Calu3 (cell line): ENCODE measurements around the gene PNKD. TPM values are rescaled to one million over a fixed set of nuclear protein-coding genes. Genes with fewer than 3 reads are reported as not detected.
"Not testable (repeated sequence)": the region's sequence is repeated elsewhere in the genome, so short reads cannot be mapped to it uniquely, and the experiment has no call there.

Experiments
- BruUV-seq: library from RNA; stranded (reverse); fragments of 400-500 nt; replicated peaks from 2 replicates; lab custom pipeline; 2021; lab: Mats Ljungman, UMichigan
- CTCF ChIA-PET: fragments of 300-600 bp; sonication (Branson Sonifier 250); formaldehyde crosslinking; loops from one replicate; lab custom pipeline; 2022; ENCODE audit warnings: antibody characterized with exemption; lab: Charles Lee
- DNase-seq: peaks from one replicate; pipeline ENCODE4 v3.0.0; 2022
- H3K27ac Mint-ChIP-seq: one replicate; pipeline ENCODE4 v1.8.0; 2022; ENCODE audit warnings: mixed read lengths; ENCODE audit not compliant: unreplicated experiment
- H3K27me3 Mint-ChIP-seq: one replicate; pipeline ENCODE4 v1.8.0; 2022; ENCODE audit warnings: mixed read lengths; ENCODE audit not compliant: unreplicated experiment
- H3K36me3 Mint-ChIP-seq: one replicate; pipeline ENCODE4 v1.8.0; 2022; ENCODE audit warnings: mild to moderate bottlenecking, moderate library complexity, mixed read lengths; ENCODE audit not compliant: insufficient read depth, unreplicated experiment
- H3K4me1 Mint-ChIP-seq: one replicate; pipeline ENCODE4 v1.8.0; 2022; ENCODE audit warnings: mild to moderate bottlenecking, low read depth, mixed read lengths; ENCODE audit not compliant: unreplicated experiment
- H3K4me3 Mint-ChIP-seq: one replicate; pipeline ENCODE4 v1.8.0; 2022; ENCODE audit warnings: mild to moderate bottlenecking, low read depth, moderate library complexity, mixed read lengths; ENCODE audit not compliant: unreplicated experiment
- H3K9me3 Mint-ChIP-seq: one replicate; pipeline ENCODE4 v1.8.0; 2022; ENCODE audit warnings: low read depth, mixed read lengths; ENCODE audit not compliant: unreplicated experiment
- intact Hi-C: fragments of 100-400 bp; cut with micrococcal nuclease; formaldehyde crosslinking; loops from one replicate; pipeline ENCODE4 v1.10.0; 2022; ENCODE audit not compliant: unreplicated experiment
- total RNA-seq: library from RNA; stranded (reverse); gene quantifications from 2 replicates; pipeline ENCODE4 v1.2.3, GENCODE V29; 2022
- TF ChIP-seq, protein P1 (sequence below): fragments of 200-600 bp; IDR thresholded peaks from one replicate; pipeline ENCODE4 v1.8.0; 2022; ENCODE audit warnings: antibody characterized with exemption; ENCODE audit not compliant: unreplicated experiment

Gene PNKD
- total RNA-seq, 1 experiment from 2014 or later = 46.8 TPM

DNA sequence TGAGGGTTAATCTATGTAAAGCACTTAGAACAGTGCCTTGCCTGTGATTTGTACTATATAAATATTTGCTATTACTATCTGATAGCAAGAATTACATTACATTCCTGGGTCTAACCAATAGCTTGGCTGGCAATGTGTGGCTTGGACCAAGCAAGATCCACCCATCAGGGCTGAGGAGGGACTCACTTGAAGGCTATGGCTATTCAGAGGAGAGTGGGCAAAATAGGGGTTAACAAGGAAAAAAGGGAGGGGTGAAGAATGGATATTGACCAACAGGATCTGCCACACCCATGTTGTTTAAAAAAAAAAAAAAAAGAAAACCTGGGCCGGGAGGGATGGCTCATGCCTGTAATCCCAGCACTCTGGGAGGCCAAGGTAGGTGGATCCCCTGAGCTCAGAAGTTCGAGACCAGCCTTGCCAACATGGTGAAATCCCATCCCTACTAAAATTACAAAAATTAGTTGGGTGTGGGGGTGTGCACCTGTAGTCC is 42.0 kb downstream of the PNKD start:
- TF ChIP-seq, protein P1, sequence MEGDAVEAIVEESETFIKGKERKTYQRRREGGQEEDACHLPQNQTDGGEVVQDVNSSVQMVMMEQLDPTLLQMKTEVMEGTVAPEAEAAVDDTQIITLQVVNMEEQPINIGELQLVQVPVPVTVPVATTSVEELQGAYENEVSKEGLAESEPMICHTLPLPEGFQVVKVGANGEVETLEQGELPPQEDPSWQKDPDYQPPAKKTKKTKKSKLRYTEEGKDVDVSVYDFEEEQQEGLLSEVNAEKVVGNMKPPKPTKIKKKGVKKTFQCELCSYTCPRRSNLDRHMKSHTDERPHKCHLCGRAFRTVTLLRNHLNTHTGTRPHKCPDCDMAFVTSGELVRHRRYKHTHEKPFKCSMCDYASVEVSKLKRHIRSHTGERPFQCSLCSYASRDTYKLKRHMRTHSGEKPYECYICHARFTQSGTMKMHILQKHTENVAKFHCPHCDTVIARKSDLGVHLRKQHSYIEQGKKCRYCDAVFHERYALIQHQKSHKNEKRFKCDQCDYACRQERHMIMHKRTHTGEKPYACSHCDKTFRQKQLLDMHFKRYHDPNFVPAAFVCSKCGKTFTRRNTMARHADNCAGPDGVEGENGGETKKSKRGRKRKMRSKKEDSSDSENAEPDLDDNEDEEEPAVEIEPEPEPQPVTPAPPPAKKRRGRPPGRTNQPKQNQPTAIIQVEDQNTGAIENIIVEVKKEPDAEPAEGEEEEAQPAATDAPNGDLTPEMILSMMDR = no peak
- H3K27ac Mint-ChIP-seq = peak overlapping the region; percentile 85
- CTCF ChIA-PET = interaction anchor here (0.7 to 1.4 kb wide), 7 partner anchors 10 to 302 kb away, joined by 3 to 15 read pairs (median 3); partner anchors contain the start of gene CATIP
- no TSS peak for BruUV-seq
- H3K4me1 Mint-ChIP-seq = peaks cover 41% of the 10 kb centered on the region
- intact Hi-C loops = no loop called here
- no peaks in the 10 kb centered on the region for H3K27me3 Mint-ChIP-seq
- peak; percentile 66 for DNase-seq
- peak overlapping the region; percentile 18 for H3K4me3 Mint-ChIP-seq
- no peaks in the 10 kb centered on the region for H3K9me3 Mint-ChIP-seq
- H3K36me3 Mint-ChIP-seq = peaks cover 9% of the 10 kb centered on the region

DNA sequence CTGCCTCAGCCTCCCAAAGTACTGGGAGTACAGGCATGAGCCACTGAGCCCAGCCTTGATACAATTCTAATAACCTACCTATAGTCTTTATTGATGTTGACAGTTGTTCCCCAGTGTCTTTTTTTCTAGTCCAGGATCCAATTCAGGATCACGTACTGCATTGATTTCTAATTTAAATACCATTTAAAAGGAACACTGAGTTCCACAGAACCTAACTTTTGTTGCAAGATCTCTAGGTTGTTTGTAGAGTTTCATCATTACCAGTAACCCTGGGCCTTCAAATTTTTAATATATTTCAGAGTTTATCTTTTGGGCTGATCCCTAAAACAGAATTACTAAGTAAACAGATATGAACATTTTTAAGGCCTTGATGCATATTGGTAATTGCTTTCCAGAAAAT is 43.0 kb downstream of the PNKD start:
- intact Hi-C loops = no loop called here
- BruUV-seq = no TSS peak
- TF ChIP-seq, protein P1 = no peak
- Mint-ChIP-seq H3K36me3 (peaks cover 9% of the 10 kb centered on the region), H3K27ac (no peak overlapping the region), H3K27me3 (no peaks in the 10 kb centered on the region), H3K4me3 (no peak overlapping the region), H3K4me1 (peaks cover 47% of the 10 kb centered on the region), H3K9me3 (no peaks in the 10 kb centered on the region)
- DNase-seq = no peak
- CTCF ChIA-PET = no interaction called here

DNA sequence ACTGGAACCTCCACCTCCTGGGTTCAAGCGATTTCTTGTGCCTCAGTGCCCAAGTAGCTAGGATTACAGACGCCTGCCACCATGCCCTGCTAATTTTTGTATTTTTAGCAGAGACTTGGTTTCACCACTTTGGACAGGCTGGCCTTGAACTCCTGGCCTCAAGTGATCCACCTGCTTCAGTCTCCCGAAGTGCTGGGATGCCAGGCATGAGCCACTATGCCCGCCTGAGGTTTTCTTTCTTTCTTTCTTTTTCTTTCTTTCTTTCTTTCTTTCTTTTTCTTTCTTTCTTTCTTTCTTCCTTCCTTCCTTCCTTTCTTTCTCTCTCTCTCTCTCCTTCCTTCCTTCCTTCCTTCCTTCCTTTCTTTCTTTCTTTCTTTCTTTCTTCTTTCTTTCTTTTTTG is 44.4 kb downstream of the PNKD start:
- Mint-ChIP-seq H3K36me3 (peaks cover 11% of the 10 kb centered on the region), H3K4me1 (peaks cover 50% of the 10 kb centered on the region)
- DNase-seq, H3K27me3 Mint-ChIP-seq, H3K4me3 Mint-ChIP-seq, intact Hi-C loops, BruUV-seq, H3K27ac Mint-ChIP-seq, H3K9me3 Mint-ChIP-seq: not testable (repeated sequence)
- CTCF ChIA-PET = interaction anchor here (0.6 kb wide), 1 partner anchor 117 kb away, joined by 3 read pairs; no protein-coding TSS in a partner anchor

DNA sequence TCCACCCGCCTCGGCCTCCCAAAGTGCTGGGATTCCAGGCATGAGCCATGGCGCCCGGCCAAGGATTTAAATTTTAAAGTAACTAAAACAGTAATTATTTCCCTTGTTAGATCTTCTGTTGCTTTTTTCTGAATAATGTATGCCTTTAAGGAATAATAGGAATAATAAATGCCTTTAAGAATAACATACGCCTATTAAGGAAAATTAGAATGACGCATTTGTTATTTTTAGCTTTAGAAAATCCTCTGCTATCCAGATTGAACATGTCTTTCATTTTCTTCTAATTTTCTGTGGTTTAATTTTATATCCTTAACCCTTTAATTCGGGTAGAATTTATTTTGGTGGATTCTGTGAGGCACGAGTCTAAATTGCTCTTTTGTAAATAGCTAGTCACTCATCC is 45.1 kb downstream of the PNKD start:
- Mint-ChIP-seq H3K27me3 (no peaks in the 10 kb centered on the region), H3K9me3 (no peaks in the 10 kb centered on the region), H3K27ac (peak overlapping the region; percentile 25), H3K4me3 (no peak overlapping the region), H3K36me3 (peaks cover 14% of the 10 kb centered on the region), H3K4me1 (peaks cover 57% of the 10 kb centered on the region)
- no TSS peak for BruUV-seq
- TF ChIP-seq, protein P1 = no peak
- DNase-seq = no peak
- intact Hi-C loops = no loop called here
- CTCF ChIA-PET = interaction anchor here (0.6 kb wide), 1 partner anchor 116 kb away, joined by 3 read pairs; no protein-coding TSS in a partner anchor

DNA sequence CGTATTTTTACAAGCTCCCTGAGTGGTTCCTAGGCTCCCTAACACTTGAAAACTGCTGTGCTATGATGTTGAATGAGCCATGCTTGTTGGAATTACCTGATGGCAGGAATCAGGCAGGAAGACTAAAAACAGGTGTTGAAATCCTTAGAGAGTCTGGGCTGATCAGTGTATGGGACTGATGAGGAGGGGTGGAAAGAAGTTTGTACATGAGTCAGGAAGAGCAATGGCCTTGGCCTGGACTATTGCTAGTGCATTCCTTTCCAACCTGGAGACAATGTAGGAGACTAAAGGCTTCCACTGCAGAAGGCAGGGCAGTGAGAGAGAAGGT is 46.9 kb downstream of the PNKD start:
- intact Hi-C loops = no loop called here
- no peak overlapping the region for H3K27ac Mint-ChIP-seq
- H3K9me3 Mint-ChIP-seq = no peaks in the 10 kb centered on the region
- TF ChIP-seq, protein P1 = no peak
- peaks cover 54% of the 10 kb centered on the region for H3K4me1 Mint-ChIP-seq
- H3K4me3 Mint-ChIP-seq = no peak overlapping the region
- H3K36me3 Mint-ChIP-seq = peaks cover 8% of the 10 kb centered on the region
- no TSS peak for BruUV-seq
- no peak for DNase-seq
- H3K27me3 Mint-ChIP-seq = no peaks in the 10 kb centered on the region
- CTCF ChIA-PET = no interaction called here
